NCI-H446 (cell line): Measurements from ENCODE around the gene TET1.
"Not testable (repeated sequence)": the region's sequence is repeated elsewhere in the genome, so short reads cannot be mapped to it uniquely, and the experiment has no call there.

ENCODE experiments used
- DNase-seq, 2 experiments: peaks; one replicate each; lab custom pipeline; 2025; lab: John Stamatoyannopoulos, UW

The TET1 gene

GRCh38 chr10:68708987-68709386 is 148.8 kb downstream of the TET1 start:
- DNase-seq = not testable (repeated sequence)

- DNase-seq = not testable (repeated sequence)
These were observed 152.9 kb downstream of the TET1 start for GRCh38 chr10:68713065-68713464.

- DNase-seq = no peak
These were observed 157.3 kb downstream of the TET1 start for GRCh38 chr10:68717435-68717834.

GRCh38 chr10:68720793-68721672 is 160.9 kb downstream of the TET1 start, which contains the start of gene CCAR1:
TSS of gene CCAR1 (plus strand) at chr10:68721239. CDS start at chr10:68722505, 1,266 bp downstream.
- peak; percentile 96 to 98 for DNase-seq

GRCh38 chr10:68721673-68722335 is 161.7 kb downstream of the TET1 start:
- DNase-seq = no peak

- no peak for DNase-seq
These were observed 164.9 kb downstream of the TET1 start for GRCh38 chr10:68725016-68725415.

GRCh38 chr10:68727146-68727545 is 167.0 kb downstream of the TET1 start:
- no peak for DNase-seq

- DNase-seq = no peak
These were observed 172.5 kb downstream of the TET1 start for GRCh38 chr10:68732651-68733050.

GRCh38 chr10:68734349-68734748 is 174.2 kb downstream of the TET1 start:
- no peak for DNase-seq

- DNase-seq = no peak
These were observed 175.0 kb downstream of the TET1 start for GRCh38 chr10:68735119-68735518.

- DNase-seq = not testable (repeated sequence)
These were observed 175.6 kb downstream of the TET1 start for GRCh38 chr10:68735739-68736138.

- DNase-seq = not testable (repeated sequence)
These were observed 180.5 kb downstream of the TET1 start for GRCh38 chr10:68740676-68741075.

GRCh38 chr10:68742397-68742796 is 182.3 kb downstream of the TET1 start:
- DNase-seq = no peak
